Fibroblast of lung (primary cell): ENCODE results near the gene LILRB4.
"Not testable (repeated sequence)": the region's sequence is repeated elsewhere in the genome, so short reads cannot be mapped to it uniquely, and the experiment has no call there.

Source experiments
- CTCF ChIP-seq, 2 donors: IDR thresholded peaks in 1 of 2; conservative IDR thresholded peaks in 1 of 2; 1 replicate in 1 of 2; 2 replicates in 1 of 2; pipeline ENCODE4 v1.5.1; 2011 to 2012; ENCODE audit warnings: low read length in 2 of 2, control low read depth in 1 of 2, inconsistent platforms in 1 of 2, low read depth in 1 of 2, mild to moderate bottlenecking in 1 of 2
- EZH2 ChIP-seq: IDR thresholded peaks from 2 replicates; pipeline ENCODE4 v1.5.1; 2012; ENCODE audit warnings: low read length, control low read depth, mild to moderate bottlenecking; ENCODE audit errors: missing control alignments

- TF ChIP-seq CTCF (conservative IDR thresholded peaks at IDR 0.05 in 1 of 2, IDR thresholded peaks at IDR 0.05 in 1 of 2; ENCODE audit: low read depth in 1 of 2, low read length in 2 of 2); EZH2: not testable (repeated sequence)
Measured at GRCh38 chr19:54624934-54625730, 37.7 kb upstream of the LILRB4 start.
